BJ (cell line): ENCODE measurements around the gene SCYL1. TPM values are rescaled to one million over a fixed set of nuclear protein-coding genes. Genes with fewer than 3 reads are reported as not detected.

Source experiments
- CTCF ChIA-PET: fragments of 350-600 bp; formaldehyde crosslinking; extraction: SDS; loops from one replicate; lab custom pipeline; 2021; ENCODE audit warnings: antibody characterized with exemption, inconsistent platforms; lab: Yijun Ruan, JAX
- POLR2A ChIA-PET: fragments of 300-600 bp; sonication (Branson Sonifier 250); formaldehyde crosslinking; extraction: SDS; loops from one replicate; lab custom pipeline; 2021; ENCODE audit warnings: antibody characterized with exemption; lab: Charles Lee
- DNase-seq: peaks from one replicate; pipeline ENCODE4 v3.0.0-alpha.2; 2011; ENCODE audit warnings: low read depth
- H3K27me3 ChIP-seq: 2 replicates; pipeline ENCODE4 v1.6.0; 2011; ENCODE audit warnings: low read length; ENCODE audit not compliant: control insufficient read depth, insufficient read depth
- H3K36me3 ChIP-seq: 2 replicates; pipeline ENCODE4 v1.5.1; 2011; ENCODE audit warnings: low read length; ENCODE audit not compliant: control insufficient read depth, insufficient read depth
- H3K4me3 ChIP-seq: 2 replicates; pipeline ENCODE4 v1.5.1; 2011; ENCODE audit warnings: low read depth, mild to moderate bottlenecking, control low read depth, low read length
- CTCF ChIP-seq: IDR thresholded peaks from 2 replicates; pipeline ENCODE4 v1.5.1; 2011; ENCODE audit warnings: low read depth, mild to moderate bottlenecking, control low read depth, inconsistent platforms, low read length, moderate library complexity; ENCODE audit not compliant: insufficient read depth
- polyA plus RNA-seq: library from polyadenylated mRNA; depleted of rRNA; stranded (reverse); fragments of >200 nt; gene quantifications from 2 replicates; pipeline ENCODE4 v1.2.3, GENCODE V29; 2011

SCYL1 gene
- polyA plus RNA-seq, 1 experiment, result 134 TPM

- Histone ChIP-seq H3K27me3 (no peaks in the 10 kb centered on the region), H3K4me3 (no peak overlapping the region), H3K36me3 (peaks cover 47% of the 10 kb centered on the region)
- TF ChIP-seq CTCF, result no peak
- CTCF ChIA-PET, result interaction anchor here (1.5 to 2.5 kb wide), 3 partner anchors 8 to 56 kb away, joined by 5 to 8 read pairs (median 6); partner anchors contain the start of gene FAM89B
- POLR2A ChIA-PET, result no interaction called here
- DNase-seq, result no peak
These were observed 12.4 kb downstream of the SCYL1 start for GRCh38 chr11:65537296-65537597.

GRCh38 chr11:65537620-65538231 lies 12.8 kb downstream of the SCYL1 start:
- no peak overlapping the region for H3K4me3 ChIP-seq
- TF ChIP-seq CTCF, result no peak
- no peak for DNase-seq
- H3K36me3 ChIP-seq, result peaks cover 44% of the 10 kb centered on the region
- POLR2A ChIA-PET, result no interaction called here
- no peaks in the 10 kb centered on the region for H3K27me3 ChIP-seq
- CTCF ChIA-PET, result interaction anchor here (1.8 kb wide), 1 partner anchor 9 kb away, joined by 5 read pairs; no protein-coding TSS in a partner anchor

GRCh38 chr11:65538232-65538914 lies 13.5 kb downstream of the SCYL1 start:
- no peak for DNase-seq
- CTCF ChIA-PET, result interaction anchor here (1.8 to 5.7 kb wide), 2 partner anchors 9 to 52 kb away, joined by 5 to 134 read pairs; partner anchors contain the start of gene KCNK7
- no peak for TF ChIP-seq CTCF
- peaks cover 47% of the 10 kb centered on the region for H3K36me3 ChIP-seq
- POLR2A ChIA-PET, result no interaction called here
- no peaks in the 10 kb centered on the region for H3K27me3 ChIP-seq
- no peak overlapping the region for H3K4me3 ChIP-seq

GRCh38 chr11:65538915-65539743 lies 14.2 kb downstream of the SCYL1 start:
- no peak overlapping the region for H3K4me3 ChIP-seq
- ChIA-PET POLR2A (interaction anchor here (0.5 kb wide), 1 partner anchor 14 kb away, joined by 3 read pairs; the partner anchor contains the start of gene SCYL1), CTCF (interaction anchor here (1.8 to 5.7 kb wide), 7 partner anchors 9 to 52 kb away, joined by 5 to 134 read pairs (median 26); partner anchors contain the start of genes EHBP1L1, FAM89B, KCNK7 and ZNRD2)
- H3K27me3 ChIP-seq, result no peaks in the 10 kb centered on the region
- no peak for DNase-seq
- no peak for TF ChIP-seq CTCF
- H3K36me3 ChIP-seq, result peaks cover 52% of the 10 kb centered on the region
